Lower leg skin (tissue), 4 donors: ENCODE results near the gene RTCA. TPM values are rescaled to one million over a fixed set of nuclear protein-coding genes. Genes with fewer than 3 reads are reported as not detected.
"Not testable (repeated sequence)": the region's sequence is repeated elsewhere in the genome, so short reads cannot be mapped to it uniquely, and the experiment has no call there.

Experiments used
- DNase-seq, 2 donors: peaks; one replicate each; pipeline ENCODE4 v3.0.0-alpha.2; 2019; ENCODE audit warnings: low spot score in 2 of 2
- H3K4me3 ChIP-seq: fragments of 200-600 bp; sonication (generic); 2 replicates; pipeline ENCODE4 v1.5.1; 2017; ENCODE audit warnings: mild to moderate bottlenecking, low read depth; ENCODE audit not compliant: poor library complexity, severe bottlenecking
- CTCF ChIP-seq, 3 donors: fragments of 450-650 bp; IDR thresholded peaks; one replicate each; pipeline ENCODE4 v1.5.1; 2016; ENCODE audit warnings: antibody characterized with exemption in 3 of 3, mild to moderate bottlenecking in 3 of 3, moderate library complexity in 2 of 3
- POLR2A ChIP-seq, 2 donors: fragments of 450-650 bp; IDR thresholded peaks; one replicate each; pipeline ENCODE4 v1.6.1; 2016 to 2017; ENCODE audit warnings: antibody characterized with exemption in 2 of 2, mild to moderate bottlenecking in 1 of 2, moderate library complexity in 1 of 2
- WGBS, 2 donors: methylation state at CpG; one replicate each; pipeline ENCODE4 v1.1.5; 2018; 5-methylcytosine and 5-hydroxymethylcytosine counted together
- intact Hi-C: fragments of 100-400 bp; cut with DNase I; formaldehyde crosslinking; loops from one replicate; pipeline ENCODE4 v1.15.0; 2023; ENCODE audit warnings: low total_unique reads
- total RNA-seq, 4 donors: library from RNA; depleted of rRNA; stranded (reverse); fragments of >200 nt; gene quantifications; one replicate each; pipeline ENCODE4 v1.1.0, GENCODE V29; 2016

The RTCA gene
- total RNA-seq, 4 donors from 2014 or later, result 13.0 to 26.6 (median 17.1) TPM

DNA sequence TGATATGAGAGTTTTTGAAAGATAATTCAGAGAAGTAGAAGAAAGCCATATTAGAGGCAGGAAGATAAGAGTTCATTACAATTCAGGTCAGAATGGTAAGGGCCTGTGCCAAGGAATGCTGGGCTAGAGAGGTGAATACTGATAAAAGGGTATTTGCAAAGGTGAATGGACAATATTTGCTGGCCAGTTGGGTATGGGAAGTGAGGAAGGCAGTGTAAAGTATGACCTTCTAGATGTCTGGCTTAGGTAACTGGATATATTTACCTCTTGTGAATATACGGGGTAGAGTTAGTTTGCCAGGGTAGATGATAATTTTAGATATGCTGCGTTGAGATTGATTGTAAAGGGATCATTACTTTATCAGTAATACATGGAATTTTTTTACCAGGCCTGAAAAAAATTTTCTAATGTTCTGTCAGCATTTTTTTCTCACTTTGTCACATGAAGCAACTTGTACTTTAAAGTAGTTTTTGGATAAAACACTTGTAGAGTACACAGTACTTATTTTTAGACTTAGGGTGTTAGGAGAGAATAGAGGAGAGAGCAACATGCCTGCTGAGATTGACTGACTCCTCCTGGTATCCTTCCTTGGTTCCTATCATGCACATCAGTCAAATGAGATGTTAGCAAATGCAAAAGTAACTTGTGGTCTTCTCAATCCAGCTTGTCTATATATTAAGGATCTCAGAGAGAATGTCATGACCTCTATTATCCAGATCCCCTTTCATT is 14.1 kb downstream of the RTCA start:
- TF ChIP-seq CTCF (IDR thresholded peaks at IDR 0.05) (no peak), POLR2A (IDR thresholded peaks at IDR 0.05) (no peak)
- H3K4me3 ChIP-seq, result no peak overlapping the region
- WGBS, 2 donors, result 81 to 85% methylated on average over 2 of the region's 2 CpGs
- intact Hi-C loops, result no loop called here
- no peak for DNase-seq

DNA sequence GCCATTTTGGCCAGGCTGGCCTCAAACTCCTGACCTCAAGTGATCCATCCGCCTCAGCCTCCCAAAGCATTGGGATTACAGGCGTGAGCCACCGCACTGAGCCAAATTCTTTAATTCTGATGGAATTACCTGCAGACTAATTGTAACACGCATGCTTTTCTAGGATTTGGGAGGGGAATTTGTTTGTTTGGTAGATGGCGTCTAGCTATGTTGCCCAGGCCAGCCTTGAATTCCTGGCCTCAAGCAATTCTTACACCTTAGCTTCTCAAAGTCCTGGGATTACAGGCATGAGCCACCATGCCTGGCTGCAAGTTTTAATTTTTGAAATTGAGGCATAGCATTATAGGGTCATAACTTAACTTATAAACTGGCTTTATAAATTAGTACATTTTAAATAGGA is 18.6 kb downstream of the RTCA start:
- intact Hi-C loops, result no loop called here
- TF ChIP-seq CTCF (IDR thresholded peaks at IDR 0.05) (no peak), POLR2A (IDR thresholded peaks at IDR 0.05) (no peak)

DNA sequence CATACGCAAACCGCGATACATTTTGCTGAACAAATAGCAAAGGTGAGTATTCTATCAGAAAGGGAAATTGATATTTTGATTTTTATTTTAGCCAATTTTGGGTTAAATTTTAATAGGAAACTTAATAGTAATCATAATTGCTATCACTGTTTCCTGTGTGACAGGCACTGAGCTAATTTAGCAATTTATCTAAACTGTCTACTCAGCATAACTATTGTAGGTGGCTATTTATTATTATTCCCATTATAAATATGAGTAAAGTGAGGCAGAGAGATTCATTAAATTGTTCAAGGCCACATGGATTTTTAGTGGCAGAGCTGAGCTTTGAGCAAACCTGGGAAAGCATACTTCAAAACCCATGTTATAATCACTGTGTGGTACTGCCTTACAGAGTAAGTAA is 21.1 kb downstream of the RTCA start:
- H3K4me3 ChIP-seq, result no peak overlapping the region
- 97 to 99% methylated on average over 3 of the region's 3 CpGs for WGBS, 2 donors
- intact Hi-C loops, result no loop called here
- no peak for TF ChIP-seq CTCF (IDR thresholded peaks at IDR 0.05)
- no peak for TF ChIP-seq POLR2A (IDR thresholded peaks at IDR 0.05)
- no peak for DNase-seq

More for the DNA sequence above, 18.6 kb downstream of the RTCA start:
- no peak overlapping the region for H3K4me3 ChIP-seq
- DNase-seq, result no peak
- 94 to 97% methylated on average over 5 of the region's 5 CpGs for WGBS, 2 donors

DNA sequence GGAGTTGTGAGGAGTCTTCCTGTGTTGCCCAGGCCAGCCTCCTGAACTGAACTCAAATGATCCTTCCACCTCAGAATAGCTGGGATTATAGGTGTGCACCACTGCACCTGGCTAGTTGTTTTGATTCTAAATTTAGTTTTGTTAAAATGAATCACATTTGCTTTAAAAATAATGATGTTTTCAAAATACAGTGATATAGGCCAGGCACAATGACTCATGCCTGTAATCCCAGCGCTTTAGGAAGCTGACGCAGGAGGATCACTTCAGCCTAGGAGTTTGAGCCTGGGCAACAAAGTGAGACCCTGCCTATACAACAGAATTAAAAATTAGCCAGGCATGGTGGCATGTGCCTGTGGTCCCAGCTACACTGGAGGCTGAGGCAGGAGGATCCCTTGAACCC is 24.3 kb downstream of the RTCA start:
- H3K4me3 ChIP-seq, result no peak overlapping the region
- intact Hi-C loops, result no loop called here
- no peak for DNase-seq
- TF ChIP-seq POLR2A (IDR thresholded peaks at IDR 0.05), result no peak
- TF ChIP-seq CTCF (IDR thresholded peaks at IDR 0.05), result no peak
- 88 to 91% methylated on average over 2 of the region's 2 CpGs for WGBS, 2 donors

GRCh38 chr1:100292711-100293110 is 26.7 kb downstream of the RTCA start:
- intact Hi-C loops, result no loop called here
- 57 to 59% methylated on average over 1 of the region's 1 CpG for WGBS, 2 donors
- TF ChIP-seq POLR2A (IDR thresholded peaks at IDR 0.05) (no peak), CTCF (IDR thresholded peaks at IDR 0.05) (no peak)
- no peak for DNase-seq
- no peak overlapping the region for H3K4me3 ChIP-seq

GRCh38 chr1:100296140-100296539 is 30.1 kb downstream of the RTCA start:
- intact Hi-C loops, result no loop called here
- TF ChIP-seq POLR2A (IDR thresholded peaks at IDR 0.05) (no peak), CTCF (IDR thresholded peaks at IDR 0.05) (no peak)
- no peak for DNase-seq
- 85 to 90% methylated on average over 8 of the region's 8 CpGs for WGBS, 2 donors
- H3K4me3 ChIP-seq, result no peak overlapping the region

- DNase-seq, intact Hi-C loops, H3K4me3 ChIP-seq: not testable (repeated sequence)
Observed at GRCh38 chr1:100296997-100297396, 31.0 kb downstream of the RTCA start.
